ENCODE measurements around the gene XXYLT1.

DNA sequence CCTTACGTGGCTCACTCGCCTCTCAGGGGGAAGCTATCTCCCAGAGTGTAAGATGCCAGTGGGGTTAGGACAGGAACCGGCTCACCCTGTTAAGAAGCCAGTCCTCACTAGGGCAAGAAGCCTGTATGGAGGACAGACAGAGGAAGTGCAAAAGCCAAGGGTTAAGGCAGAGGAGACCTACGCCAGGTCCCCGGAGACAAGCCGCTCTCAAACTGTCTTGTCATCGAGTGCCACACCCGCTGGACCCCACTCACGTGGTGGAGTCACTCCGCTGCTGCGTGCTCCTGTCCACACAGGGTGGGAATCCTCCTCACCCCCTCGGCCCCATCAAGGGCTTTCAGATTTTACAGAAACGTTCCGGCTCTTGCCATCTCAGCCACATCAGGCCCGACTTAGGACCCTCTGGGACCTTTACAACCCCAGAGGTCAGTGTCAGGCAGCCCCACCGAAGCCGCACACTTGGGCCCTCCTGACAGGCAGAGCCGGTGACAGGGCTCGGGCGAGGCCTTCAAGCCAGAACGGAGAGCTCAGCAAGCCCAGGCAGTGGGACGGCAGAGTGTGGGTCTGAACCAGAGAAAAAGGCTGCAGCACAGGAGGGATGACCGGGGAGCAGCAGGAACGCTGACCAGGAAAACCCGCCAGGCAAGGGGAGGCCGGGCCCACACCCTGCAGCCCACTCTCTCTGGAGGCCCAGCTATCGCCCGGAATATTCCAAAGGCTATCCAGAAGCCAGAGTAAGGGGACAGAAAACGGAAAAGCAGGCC is 61.7 kb downstream of the XXYLT1 start:
- TF ChIP-seq, protein P1, sequence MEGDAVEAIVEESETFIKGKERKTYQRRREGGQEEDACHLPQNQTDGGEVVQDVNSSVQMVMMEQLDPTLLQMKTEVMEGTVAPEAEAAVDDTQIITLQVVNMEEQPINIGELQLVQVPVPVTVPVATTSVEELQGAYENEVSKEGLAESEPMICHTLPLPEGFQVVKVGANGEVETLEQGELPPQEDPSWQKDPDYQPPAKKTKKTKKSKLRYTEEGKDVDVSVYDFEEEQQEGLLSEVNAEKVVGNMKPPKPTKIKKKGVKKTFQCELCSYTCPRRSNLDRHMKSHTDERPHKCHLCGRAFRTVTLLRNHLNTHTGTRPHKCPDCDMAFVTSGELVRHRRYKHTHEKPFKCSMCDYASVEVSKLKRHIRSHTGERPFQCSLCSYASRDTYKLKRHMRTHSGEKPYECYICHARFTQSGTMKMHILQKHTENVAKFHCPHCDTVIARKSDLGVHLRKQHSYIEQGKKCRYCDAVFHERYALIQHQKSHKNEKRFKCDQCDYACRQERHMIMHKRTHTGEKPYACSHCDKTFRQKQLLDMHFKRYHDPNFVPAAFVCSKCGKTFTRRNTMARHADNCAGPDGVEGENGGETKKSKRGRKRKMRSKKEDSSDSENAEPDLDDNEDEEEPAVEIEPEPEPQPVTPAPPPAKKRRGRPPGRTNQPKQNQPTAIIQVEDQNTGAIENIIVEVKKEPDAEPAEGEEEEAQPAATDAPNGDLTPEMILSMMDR (IDR thresholded peaks at IDR 0.05), result no peak
- TF ChIP-seq EP300 (IDR thresholded peaks at IDR 0.05), result no peak

Measured in tibial nerve (tissue), 4 donors.